HG03460 (cell line): Measurements from ENCODE around the gene ATXN2.
"Not testable (repeated sequence)": the region's sequence is repeated elsewhere in the genome, so short reads cannot be mapped to it uniquely, and the experiment has no call there.

ENCODE experiments used
- ATAC-seq: cut with Tn5 transposase; IDR thresholded peaks from one replicate; pipeline ENCODE4 v1.9.1; 2021; ENCODE audit not compliant: unreplicated experiment

ATXN2 gene

DNA sequence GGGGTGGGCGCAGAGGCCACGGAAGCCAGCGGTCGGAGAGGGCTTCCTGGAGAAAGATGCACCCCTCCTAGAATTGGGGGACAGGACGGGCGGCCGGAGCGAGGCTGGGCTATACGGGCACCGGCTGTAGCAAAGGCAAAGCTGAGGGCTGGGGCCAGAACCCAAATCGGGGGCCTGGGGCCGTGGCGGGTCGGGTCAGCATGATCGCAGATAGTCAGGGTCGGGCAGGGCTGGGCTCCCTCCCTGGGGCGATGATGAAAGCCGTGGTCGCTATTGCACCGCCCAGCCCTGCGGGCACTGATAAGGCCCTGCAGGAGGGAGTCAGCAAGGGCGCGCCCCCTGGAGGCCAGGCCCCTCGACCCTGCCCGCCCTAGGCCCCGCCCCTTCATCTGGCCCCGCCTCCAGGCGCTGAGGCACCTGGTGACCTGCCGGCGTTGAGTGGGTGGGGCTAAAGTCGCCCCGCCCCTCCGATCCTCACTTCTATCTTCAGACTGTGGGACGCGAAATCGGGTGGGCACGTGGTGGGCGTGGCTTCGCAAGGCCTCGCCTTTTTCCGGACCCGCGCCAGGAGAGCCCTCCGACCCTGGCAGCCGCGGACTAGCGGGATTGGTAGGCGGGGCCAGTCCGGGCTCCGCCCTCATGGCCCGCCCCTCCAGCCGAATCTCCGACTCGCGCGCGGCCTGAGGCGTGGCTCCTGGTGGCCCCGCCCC, 193.8 kb downstream of the ATXN2 start:
- peak; percentile 42 for ATAC-seq

DNA sequence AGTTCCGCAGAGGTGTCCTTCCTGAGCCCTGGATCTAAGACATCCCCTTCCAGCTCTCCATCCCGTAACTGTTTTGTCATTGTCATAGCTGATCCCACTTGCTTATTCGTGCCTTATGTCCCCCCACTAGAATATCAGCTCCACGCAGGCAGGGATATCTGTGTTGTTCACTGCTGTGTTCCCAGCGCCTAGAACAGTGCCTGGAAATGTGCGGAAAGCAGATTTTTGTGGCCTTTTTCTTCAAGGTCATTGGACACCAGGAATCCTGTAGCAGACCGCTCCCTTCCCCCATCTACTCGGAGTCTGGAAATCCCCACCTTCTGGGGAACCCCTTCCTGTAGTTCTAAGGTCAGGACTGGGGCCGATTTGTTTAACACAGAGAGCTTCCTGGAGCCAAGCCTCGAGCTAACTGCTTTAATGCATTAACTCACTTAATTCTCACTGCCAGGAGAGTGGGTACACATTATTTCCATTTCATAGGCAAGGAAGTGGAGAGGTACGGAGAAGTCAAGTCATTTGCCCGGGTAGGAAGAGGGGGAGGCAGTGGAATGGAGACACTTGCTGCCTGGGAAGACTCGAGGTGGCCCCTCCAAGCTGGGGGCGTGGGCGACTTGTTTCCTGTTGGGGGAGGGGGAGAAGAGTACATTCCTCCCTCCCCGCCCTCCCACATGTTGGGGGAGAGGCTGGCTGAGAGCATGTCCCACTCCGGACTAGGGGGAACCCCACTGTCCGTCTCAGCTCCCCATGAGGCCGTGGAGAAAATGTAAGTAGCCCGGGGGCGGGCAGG, 194.6 kb downstream of the ATXN2 start:
- ATAC-seq: no peak

DNA sequence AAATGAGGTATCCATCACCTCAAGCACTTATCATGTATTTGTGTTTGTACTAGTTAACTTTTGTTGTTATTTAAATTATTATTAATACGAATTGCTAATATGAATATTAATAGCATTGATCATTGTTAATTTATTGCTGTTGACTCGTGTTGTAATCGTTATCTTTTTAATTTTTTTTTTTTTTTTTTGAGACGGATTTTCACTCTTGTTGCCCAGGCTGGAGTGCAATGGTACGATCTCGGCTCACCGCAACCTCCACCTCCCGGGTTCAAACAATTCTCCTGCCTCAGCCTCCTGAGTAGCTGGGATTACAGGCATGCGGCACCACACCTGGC, 196.7 kb downstream of the ATXN2 start:
- ATAC-seq: not testable (repeated sequence)
